Smooth muscle cell (in vitro differentiated cells): Measurements from ENCODE around the gene SEC14L1. TPM values are rescaled to one million over a fixed set of nuclear protein-coding genes. Genes with fewer than 3 reads are reported as not detected.

ENCODE experiments used
- DNase-seq: peaks from one replicate; lab custom pipeline; 2025; ENCODE audit not compliant: unreplicated experiment; lab: John Stamatoyannopoulos, UW
- H2AFZ ChIP-seq: fragments of 200-600 bp; sonication (generic); 2 replicates; pipeline ENCODE4 v1.6.0; 2016; ENCODE audit warnings: antibody characterized with exemption, low read depth, mild to moderate bottlenecking
- H3F3A ChIP-seq: fragments of 200-600 bp; sonication (generic); 2 replicates; pipeline ENCODE4 v1.6.0; 2017; ENCODE audit warnings: antibody characterized with exemption, low read depth
- H3K27ac ChIP-seq: fragments of 200-600 bp; sonication (generic); 2 replicates; pipeline ENCODE4 v1.5.1; 2016; ENCODE audit warnings: low read depth, mild to moderate bottlenecking
- H3K27me3 ChIP-seq: fragments of 200-600 bp; sonication (generic); 2 replicates; pipeline ENCODE4 v1.6.1; 2016; ENCODE audit warnings: low read depth, mild to moderate bottlenecking
- H3K36me3 ChIP-seq: fragments of 200-600 bp; sonication (generic); 2 replicates; pipeline ENCODE4 v1.5.1; 2016; ENCODE audit warnings: low read depth
- H3K4me1 ChIP-seq: fragments of 200-600 bp; sonication (generic); 2 replicates; pipeline ENCODE4 v1.5.1; 2016; ENCODE audit warnings: low read depth
- H3K4me2 ChIP-seq: fragments of 200-600 bp; sonication (generic); 2 replicates; pipeline ENCODE4 v1.6.0; 2016; ENCODE audit warnings: mild to moderate bottlenecking
- H3K4me3 ChIP-seq: fragments of 200-600 bp; sonication (generic); 2 replicates; pipeline ENCODE4 v1.5.1; 2016; ENCODE audit warnings: mild to moderate bottlenecking
- H3K79me2 ChIP-seq: fragments of 200-600 bp; sonication (generic); 2 replicates; pipeline ENCODE4 v1.6.0; 2016; ENCODE audit warnings: low read depth, mild to moderate bottlenecking
- H3K9ac ChIP-seq: fragments of 200-600 bp; sonication (generic); 2 replicates; pipeline ENCODE4 v1.6.0; 2016; ENCODE audit warnings: low read depth
- H3K9me3 ChIP-seq: fragments of 200-600 bp; sonication (generic); replicated peaks from 2 replicates; pipeline ENCODE4 v1.5.1; 2016; ENCODE audit warnings: low read depth
- H4K20me1 ChIP-seq: fragments of 200-600 bp; sonication (generic); 2 replicates; pipeline ENCODE4 v1.6.0; 2016; ENCODE audit warnings: low read depth
- CTCF ChIP-seq: fragments of 200-600 bp; sonication (generic); IDR thresholded peaks from 2 replicates; pipeline ENCODE4 v1.5.1; 2017; ENCODE audit warnings: borderline replicate concordance, mild to moderate bottlenecking, antibody characterized with exemption; ENCODE audit not compliant: insufficient read depth, poor library complexity, severe bottlenecking
- WGBS: methylation state at CpG from one replicate; pipeline ENCODE4 v1.1.7; 2016; ENCODE audit warnings: low lambda C conversion rate; 5-methylcytosine and 5-hydroxymethylcytosine counted together
- polyA plus RNA-seq: library from polyadenylated mRNA; unstranded; fragments of >200 nt; fragmentation: Nextera tagmentation; extraction: Ambion mirVana; gene quantifications from 2 replicates; pipeline ENCODE4 v1.2.1, GENCODE V29; 2016
- total RNA-seq: library from RNA; depleted of rRNA; stranded (reverse); fragments of >200 nt; gene quantifications from 2 replicates; pipeline ENCODE4 v1.2.3, GENCODE V29; 2014

The SEC14L1 gene
- total and polyA plus RNA-seq, 2 experiments from 2014 or later: 25.1 to 25.8 TPM

- Histone ChIP-seq H3K79me2 (no peaks in the 10 kb centered on the region), H3K4me3 (no peak overlapping the region), H3K36me3 (no peaks in the 10 kb centered on the region), H3K9me3 (no peaks in the 10 kb centered on the region), H3K4me1 (no peaks in the 10 kb centered on the region), H3K4me2 (no peak overlapping the region), H3F3A (no peaks in the 10 kb centered on the region), H3K9ac (no peak overlapping the region), H3K27ac (no peak overlapping the region), H2AFZ (no peak overlapping the region), H3K27me3 (no peaks in the 10 kb centered on the region), H4K20me1 (no peaks in the 10 kb centered on the region)
- 90% methylated on average over 23 of the region's 23 CpGs for WGBS
- DNase-seq: no peak
- no peak for TF ChIP-seq CTCF
These were observed 86.9 kb downstream of the SEC14L1 start for GRCh38 chr17:77227461-77228240.

- no peak for TF ChIP-seq CTCF
- no peak overlapping the region for H3K4me3 ChIP-seq
- no peak overlapping the region for H3K4me2 ChIP-seq
- WGBS: 85% methylated on average over 16 of the region's 16 CpGs
- no peak for DNase-seq
- H3K79me2 ChIP-seq: no peaks in the 10 kb centered on the region
- H3K27ac ChIP-seq: no peak overlapping the region
- H3K9ac ChIP-seq: no peak overlapping the region
- H3K27me3 ChIP-seq: no peaks in the 10 kb centered on the region
- no peaks in the 10 kb centered on the region for H3K36me3 ChIP-seq
- H3K9me3 ChIP-seq: no peaks in the 10 kb centered on the region
- H3F3A ChIP-seq: no peaks in the 10 kb centered on the region
- no peaks in the 10 kb centered on the region for H3K4me1 ChIP-seq
- H4K20me1 ChIP-seq: no peaks in the 10 kb centered on the region
- H2AFZ ChIP-seq: no peak overlapping the region
These were observed 87.5 kb downstream of the SEC14L1 start for GRCh38 chr17:77228241-77228752.

- Histone ChIP-seq H3K9me3 (no peaks in the 10 kb centered on the region), H2AFZ (no peak overlapping the region), H3K9ac (no peak overlapping the region), H3K79me2 (no peaks in the 10 kb centered on the region), H3K27me3 (no peaks in the 10 kb centered on the region), H3K4me3 (no peak overlapping the region), H4K20me1 (no peaks in the 10 kb centered on the region), H3K4me2 (no peak overlapping the region), H3F3A (no peaks in the 10 kb centered on the region), H3K4me1 (no peaks in the 10 kb centered on the region), H3K27ac (no peak overlapping the region), H3K36me3 (no peaks in the 10 kb centered on the region)
- WGBS: 95% methylated on average over 13 of the region's 13 CpGs
- DNase-seq: no peak
- TF ChIP-seq CTCF: no peak
These were observed 88.0 kb downstream of the SEC14L1 start for GRCh38 chr17:77228816-77229215.
